GM21447 (cell line): ENCODE results near the gene DIRAS3.
"Not testable (repeated sequence)": the region's sequence is repeated elsewhere in the genome, so short reads cannot be mapped to it uniquely, and the experiment has no call there.

ENCODE experiments used
- ATAC-seq: cut with Tn5 transposase; IDR thresholded peaks from one replicate; pipeline ENCODE4 v1.9.1; 2021; ENCODE audit not compliant: unreplicated experiment

DIRAS3 gene

GRCh38 chr1:68024635-68025338 lies 25.6 kb downstream of the DIRAS3 start:
- no peak for ATAC-seq

- no peak for ATAC-seq
Measured at GRCh38 chr1:68016381-68016780, 34.0 kb downstream of the DIRAS3 start.

- ATAC-seq: no peak
Measured at GRCh38 chr1:68015971-68016370, 34.5 kb downstream of the DIRAS3 start.

GRCh38 chr1:68015369-68015768 lies 35.1 kb downstream of the DIRAS3 start:
- ATAC-seq: no peak

- no peak for ATAC-seq
Measured at GRCh38 chr1:68013351-68013750, 37.1 kb downstream of the DIRAS3 start.

- ATAC-seq: no peak
Measured at GRCh38 chr1:68011657-68012375, 38.6 kb downstream of the DIRAS3 start.

GRCh38 chr1:68010543-68010942 lies 39.9 kb downstream of the DIRAS3 start:
- no peak for ATAC-seq

- no peak for ATAC-seq
Measured at GRCh38 chr1:68010090-68010489, 40.3 kb downstream of the DIRAS3 start.

GRCh38 chr1:68003626-68004025 lies 46.8 kb downstream of the DIRAS3 start:
- ATAC-seq: not testable (repeated sequence)

GRCh38 chr1:68000191-68000590 lies 50.2 kb downstream of the DIRAS3 start:
- no peak for ATAC-seq

- no peak for ATAC-seq
Measured at GRCh38 chr1:67997746-67998145, 52.7 kb downstream of the DIRAS3 start.
